ENCODE results near the gene ABAT. TPM values are rescaled to one million over a fixed set of nuclear protein-coding genes. Genes with fewer than 3 reads are reported as not detected.

ABAT gene
- total RNA-seq, 2 donors from 2014 or later: 9.8 to 14.9 TPM

DNA sequence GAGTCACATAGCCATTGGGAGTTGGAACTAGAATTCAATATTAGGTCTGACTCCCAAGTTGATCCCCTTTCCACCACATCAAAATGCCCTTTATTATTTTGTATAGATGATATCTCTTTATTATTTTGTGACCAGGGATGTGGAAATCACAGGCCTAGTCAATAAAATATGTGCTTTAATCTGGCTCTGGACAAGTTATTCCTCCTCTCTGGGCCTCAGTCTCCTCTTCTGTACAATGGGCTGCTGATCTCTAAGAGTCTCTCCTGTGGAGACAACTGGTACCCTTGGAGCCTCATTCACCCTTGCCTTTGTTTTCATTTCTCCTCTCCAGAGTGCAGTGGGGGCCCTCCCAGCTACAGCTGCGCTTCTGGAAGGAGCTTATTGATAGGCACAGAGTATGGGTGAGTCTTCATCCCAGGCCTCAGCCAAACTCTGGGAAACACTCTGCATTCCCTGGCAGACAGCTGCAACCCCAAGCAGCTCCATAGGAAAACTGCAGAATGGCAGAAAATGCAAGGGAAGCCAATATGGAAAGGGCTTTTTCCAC, 4.3 kb upstream of the ABAT start:
- Histone ChIP-seq H3K27me3 (no peaks in the 10 kb centered on the region), H3K4me3 (no peak overlapping the region), H3K9me3 (no peaks in the 10 kb centered on the region), H3K4me1 (peaks cover 0 to 11% of the 10 kb centered on the region in 2 donors), H3K27ac (no peak overlapping the region), H3K36me3 (peaks cover 11% of the 10 kb centered on the region)
- TF ChIP-seq, protein P1, sequence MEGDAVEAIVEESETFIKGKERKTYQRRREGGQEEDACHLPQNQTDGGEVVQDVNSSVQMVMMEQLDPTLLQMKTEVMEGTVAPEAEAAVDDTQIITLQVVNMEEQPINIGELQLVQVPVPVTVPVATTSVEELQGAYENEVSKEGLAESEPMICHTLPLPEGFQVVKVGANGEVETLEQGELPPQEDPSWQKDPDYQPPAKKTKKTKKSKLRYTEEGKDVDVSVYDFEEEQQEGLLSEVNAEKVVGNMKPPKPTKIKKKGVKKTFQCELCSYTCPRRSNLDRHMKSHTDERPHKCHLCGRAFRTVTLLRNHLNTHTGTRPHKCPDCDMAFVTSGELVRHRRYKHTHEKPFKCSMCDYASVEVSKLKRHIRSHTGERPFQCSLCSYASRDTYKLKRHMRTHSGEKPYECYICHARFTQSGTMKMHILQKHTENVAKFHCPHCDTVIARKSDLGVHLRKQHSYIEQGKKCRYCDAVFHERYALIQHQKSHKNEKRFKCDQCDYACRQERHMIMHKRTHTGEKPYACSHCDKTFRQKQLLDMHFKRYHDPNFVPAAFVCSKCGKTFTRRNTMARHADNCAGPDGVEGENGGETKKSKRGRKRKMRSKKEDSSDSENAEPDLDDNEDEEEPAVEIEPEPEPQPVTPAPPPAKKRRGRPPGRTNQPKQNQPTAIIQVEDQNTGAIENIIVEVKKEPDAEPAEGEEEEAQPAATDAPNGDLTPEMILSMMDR (IDR thresholded peaks at IDR 0.05): no peak
- no peak for DNase-seq (ENCODE audit: low spot score)

DNA sequence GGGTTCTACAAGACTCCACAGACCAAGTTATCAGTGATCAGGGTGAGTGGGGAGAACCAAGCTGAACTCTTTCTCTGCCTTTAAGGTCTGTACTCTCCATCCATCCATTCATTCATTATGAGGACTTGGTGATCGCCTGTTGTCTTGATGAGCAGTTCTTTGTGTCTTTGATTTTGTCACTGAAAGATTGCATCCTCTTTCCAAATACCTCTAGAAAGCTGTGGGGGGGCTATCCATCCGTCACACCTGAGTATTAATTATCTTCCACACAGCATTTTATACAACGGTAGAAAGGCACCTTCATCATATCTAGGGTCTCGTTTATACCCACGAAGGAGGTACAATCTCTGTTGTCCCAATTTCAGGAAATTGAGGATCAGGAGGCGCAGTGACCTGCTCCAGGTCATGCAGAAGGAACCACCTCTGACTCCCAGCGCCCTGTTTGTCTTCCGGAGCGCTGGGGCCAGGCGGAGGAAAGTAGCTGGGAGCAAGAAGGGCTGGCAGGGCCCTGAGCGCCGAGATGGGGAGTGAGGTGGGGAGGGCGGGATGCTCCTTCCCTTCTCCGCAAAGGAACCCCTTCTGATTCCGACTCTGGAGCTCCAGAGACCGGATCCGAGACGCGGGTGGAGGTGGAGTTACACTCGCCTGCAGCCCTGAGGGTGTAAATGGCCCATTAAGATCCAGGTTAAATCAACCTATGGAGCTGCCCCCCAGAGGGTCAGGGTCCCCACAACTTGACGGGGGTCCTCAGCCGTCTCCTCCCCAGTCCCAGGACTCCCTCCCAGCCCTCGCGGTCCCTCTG, 605 bp upstream of the ABAT start:
- Histone ChIP-seq H3K4me3 (peak overlapping the region; percentile 57 to 70), H3K27me3 (no peaks in the 10 kb centered on the region), H3K27ac (no peak overlapping the region), H3K4me1 (peaks cover 0 to 19% of the 10 kb centered on the region in 2 donors), H3K9me3 (no peaks in the 10 kb centered on the region), H3K36me3 (no peaks in the 10 kb centered on the region)
- TF ChIP-seq, protein P1 (IDR thresholded peaks at IDR 0.05): no peak
- DNase-seq (ENCODE audit: low spot score): no peak

DNA sequence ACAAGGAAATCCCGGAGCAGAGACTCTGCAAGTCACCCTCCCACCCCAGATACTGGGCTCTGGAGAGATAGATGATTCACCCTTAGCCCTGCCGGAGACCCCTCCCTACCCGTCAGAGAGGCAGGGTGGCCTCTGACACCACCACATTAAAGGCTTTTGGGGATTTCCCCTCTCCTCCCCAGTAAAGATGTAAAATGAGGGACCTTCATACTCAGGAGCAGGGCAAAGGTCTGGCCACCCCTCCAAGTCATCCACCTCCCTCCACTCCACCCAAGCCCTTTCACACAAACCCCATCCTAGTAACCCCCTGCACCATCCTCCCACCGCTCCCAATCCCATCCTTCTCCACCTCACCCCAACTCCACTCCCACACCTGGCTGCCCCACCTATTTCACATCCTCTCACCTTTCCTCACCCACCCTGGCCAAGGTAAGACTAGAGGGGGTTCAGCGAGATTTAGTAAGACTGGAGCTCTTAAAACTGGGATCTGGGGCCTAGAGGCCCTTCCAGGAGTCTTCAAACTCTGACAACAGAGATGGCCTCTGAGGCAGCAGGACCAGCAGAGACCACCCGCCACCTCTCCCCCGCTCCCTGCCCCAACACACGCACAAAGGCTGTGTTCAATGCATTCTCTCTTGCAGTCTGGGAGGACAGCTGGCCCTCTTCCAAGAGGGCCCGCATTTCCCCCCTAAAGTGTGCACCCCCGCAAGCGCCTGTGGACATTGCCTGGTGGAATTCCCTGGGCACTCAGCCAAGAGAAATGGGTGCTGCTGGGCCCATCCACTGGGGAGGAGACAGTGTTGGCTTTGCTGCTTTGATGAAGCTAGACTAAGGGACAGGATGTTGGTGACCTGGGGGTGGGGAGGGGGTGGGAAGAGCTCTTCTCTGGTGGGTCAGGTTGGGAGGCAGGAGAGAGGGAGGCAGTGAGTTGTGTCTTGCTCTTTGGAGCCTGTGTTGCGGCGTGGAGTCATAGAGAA, 1.1 kb downstream of the ABAT start:
- DNase-seq (ENCODE audit: low spot score): no peak
- no peaks in the 10 kb centered on the region for H3K36me3 ChIP-seq
- no peak overlapping the region for H3K27ac ChIP-seq
- peaks cover 0 to 19% of the 10 kb centered on the region in 2 donors for H3K4me1 ChIP-seq
- no peaks in the 10 kb centered on the region for H3K9me3 ChIP-seq
- H3K27me3 ChIP-seq: no peaks in the 10 kb centered on the region
- peak overlapping the region; percentile 57 to 70 for H3K4me3 ChIP-seq
- TF ChIP-seq, protein P1 (IDR thresholded peaks at IDR 0.05): no peak

GRCh38 chr16:8676160-8676547, 1.7 kb downstream of the ABAT start:
- no peaks in the 10 kb centered on the region for H3K36me3 ChIP-seq
- TF ChIP-seq, protein P1 (IDR thresholded peaks at IDR 0.05): no peak
- no peaks in the 10 kb centered on the region for H3K27me3 ChIP-seq
- no peaks in the 10 kb centered on the region for H3K9me3 ChIP-seq
- H3K27ac ChIP-seq: no peak overlapping the region
- H3K4me3 ChIP-seq: no peak overlapping the region
- H3K4me1 ChIP-seq: peaks cover 0 to 19% of the 10 kb centered on the region in 2 donors
- no peak for DNase-seq (ENCODE audit: low spot score)

GRCh38 chr16:8676737-8677375, 2.4 kb downstream of the ABAT start:
- TF ChIP-seq, protein P1 (IDR thresholded peaks at IDR 0.05): no peak
- DNase-seq (ENCODE audit: low spot score): no peak
- H3K4me1 ChIP-seq: peaks cover 0 to 19% of the 10 kb centered on the region in 2 donors

More at GRCh38 chr16:8676737-8677375, 2.4 kb downstream of the ABAT start:
- Histone ChIP-seq H3K27me3 (no peaks in the 10 kb centered on the region), H3K9me3 (no peaks in the 10 kb centered on the region), H3K4me3 (no peak overlapping the region), H3K36me3 (no peaks in the 10 kb centered on the region), H3K27ac (no peak overlapping the region)

Measured in right atrium auricular region (tissue), 2 donors.